Measurements from ENCODE around the gene NDUFA12. TPM values are rescaled to one million over a fixed set of nuclear protein-coding genes. Genes with fewer than 3 reads are reported as not detected.

NDUFA12 gene
- total RNA-seq, 1 donor from 2014 or later, result 79.3 TPM

GRCh38 chr12:94957006-94957405 is 46.5 kb downstream of the NDUFA12 start:
- intact Hi-C loops (cut with DNase I), result no loop called here
- no peak for DNase-seq (ENCODE audit: extremely low spot score in 2 of 2)
- no peak overlapping the region for H3K27ac ChIP-seq
- TF ChIP-seq POLR2A (IDR thresholded peaks at IDR 0.05) (no peak), CTCF (IDR thresholded peaks at IDR 0.05) (no peak), POLR2AphosphoS5 (IDR thresholded peaks at IDR 0.05; ENCODE audit: insufficient read depth in 1 of 2, low read depth in 1 of 2) (no peak)
- H3K4me1 ChIP-seq, result peaks cover 20% of the 10 kb centered on the region
- no peaks in the 10 kb centered on the region for H3K9me3 ChIP-seq
- H3K36me3 ChIP-seq, result no peaks in the 10 kb centered on the region
- H3K4me3 ChIP-seq, result no peak overlapping the region
- no peaks in the 10 kb centered on the region for H3K27me3 ChIP-seq

- Histone ChIP-seq H3K9me3 (no peaks in the 10 kb centered on the region), H3K27me3 (no peaks in the 10 kb centered on the region), H3K36me3 (no peaks in the 10 kb centered on the region), H3K4me1 (peaks cover 20% of the 10 kb centered on the region), H3K27ac (no peak overlapping the region), H3K4me3 (no peak overlapping the region)
- no peak for TF ChIP-seq CTCF (IDR thresholded peaks at IDR 0.05)
- no peak for TF ChIP-seq POLR2A (IDR thresholded peaks at IDR 0.05)
- TF ChIP-seq POLR2AphosphoS5 (IDR thresholded peaks at IDR 0.05; ENCODE audit: insufficient read depth in 1 of 2, low read depth in 1 of 2), result no peak
- DNase-seq (ENCODE audit: extremely low spot score in 2 of 2), result no peak
- intact Hi-C loops (cut with DNase I), result no loop called here
Observed at GRCh38 chr12:94954948-94955592, 48.4 kb downstream of the NDUFA12 start.

- DNase-seq (ENCODE audit: extremely low spot score in 2 of 2), result no peak
- intact Hi-C loops (cut with DNase I), result no loop called here
Observed at GRCh38 chr12:94954029-94954685, 49.3 kb downstream of the NDUFA12 start.

GRCh38 chr12:94952325-94952724 is 51.2 kb downstream of the NDUFA12 start:
- H3K27me3 ChIP-seq, result no peaks in the 10 kb centered on the region
- no peak overlapping the region for H3K4me3 ChIP-seq
- no peaks in the 10 kb centered on the region for H3K9me3 ChIP-seq
- no peak overlapping the region for H3K27ac ChIP-seq
- H3K36me3 ChIP-seq, result no peaks in the 10 kb centered on the region
- DNase-seq (ENCODE audit: extremely low spot score in 2 of 2), result no peak
- no peak for TF ChIP-seq POLR2AphosphoS5 (IDR thresholded peaks at IDR 0.05; ENCODE audit: insufficient read depth in 1 of 2, low read depth in 1 of 2)
- no peak for TF ChIP-seq POLR2A (IDR thresholded peaks at IDR 0.05)
- TF ChIP-seq CTCF (IDR thresholded peaks at IDR 0.05), result no peak
- intact Hi-C loops (cut with DNase I), result no loop called here
- peaks cover 20% of the 10 kb centered on the region for H3K4me1 ChIP-seq

More at GRCh38 chr12:94954029-94954685, 49.3 kb downstream of the NDUFA12 start:
- no peaks in the 10 kb centered on the region for H3K27me3 ChIP-seq
- peaks cover 20% of the 10 kb centered on the region for H3K4me1 ChIP-seq
- no peak overlapping the region for H3K4me3 ChIP-seq
- H3K27ac ChIP-seq, result no peak overlapping the region
- H3K9me3 ChIP-seq, result no peaks in the 10 kb centered on the region
- no peak for TF ChIP-seq CTCF (IDR thresholded peaks at IDR 0.05)
- no peak for TF ChIP-seq POLR2A (IDR thresholded peaks at IDR 0.05)
- peak in 1 of 2 donors; percentile 86 for TF ChIP-seq POLR2AphosphoS5 (IDR thresholded peaks at IDR 0.05; ENCODE audit: insufficient read depth in 1 of 2, low read depth in 1 of 2)
- no peaks in the 10 kb centered on the region for H3K36me3 ChIP-seq

Data from vagina (tissue), 2 donors.